ENCODE results near the gene P3H2. TPM values are rescaled to one million over a fixed set of nuclear protein-coding genes. Genes with fewer than 3 reads are reported as not detected.
A peak's percentile ranks its signal among the peaks of the same experiment; 100 is the strongest.

P3H2 gene
- total and polyA plus RNA-seq, 2 experiments from 2014 or later, result 4.7 to 14.9 TPM

- H3F3A ChIP-seq (ENCODE audit: insufficient read depth), result no peaks in the 10 kb centered on the region
- no peak overlapping the region for H3K27ac ChIP-seq
- 89 to 92% methylated on average over 4 of the region's 4 CpGs for WGBS, 2 experiments (ENCODE audit: low coverage in 1 of 2, low lambda C conversion rate in 2 of 2, missing lambda C conversion rate in 2 of 2)
- no peaks in the 10 kb centered on the region for H3K36me3 ChIP-seq (ENCODE audit: low read depth)
- no peak for DNase-seq
- H3K27me3 ChIP-seq (replicated peaks; ENCODE audit: insufficient read depth), result no peaks in the 10 kb centered on the region
- no peaks in the 10 kb centered on the region for H3K4me1 ChIP-seq (ENCODE audit: insufficient read depth)
- no peaks in the 10 kb centered on the region for H3K9me2 ChIP-seq (ENCODE audit: insufficient read depth)
- no peaks in the 10 kb centered on the region for H4K20me1 ChIP-seq (ENCODE audit: insufficient read depth)
- no peak overlapping the region for H3K4me2 ChIP-seq (ENCODE audit: unreplicated experiment)
- H3K79me2 ChIP-seq (ENCODE audit: insufficient read depth), result no peaks in the 10 kb centered on the region
- H2AFZ ChIP-seq, result no peak overlapping the region
- H3K4me3 ChIP-seq, result no peak overlapping the region
- in situ Hi-C loops (cut with MboI), result no loop called here
- H3K9me3 ChIP-seq (ENCODE audit: low read depth), result no peaks in the 10 kb centered on the region
- TF ChIP-seq EZH2phosphoT487 (IDR thresholded peaks at IDR 0.05; ENCODE audit: insufficient read depth, low read depth), result no peak
- TF ChIP-seq EZH2 (IDR thresholded peaks at IDR 0.05; ENCODE audit: insufficient read depth, poor library complexity, severe bottlenecking), result no peak
- no peak overlapping the region for H3K9ac ChIP-seq
Observed at GRCh38 chr3:189949580-189949979, 171.1 kb downstream of the P3H2 start.

GRCh38 chr3:189948724-189949045, 172.0 kb downstream of the P3H2 start:
- DNase-seq, result no peak
- Histone ChIP-seq H3F3A (ENCODE audit: insufficient read depth) (no peaks in the 10 kb centered on the region), H3K9me3 (ENCODE audit: low read depth) (no peaks in the 10 kb centered on the region), H3K4me2 (ENCODE audit: unreplicated experiment) (no peak overlapping the region), H3K27me3 (replicated peaks; ENCODE audit: insufficient read depth) (no peaks in the 10 kb centered on the region), H3K27ac (no peak overlapping the region), H3K9me2 (ENCODE audit: insufficient read depth) (no peaks in the 10 kb centered on the region), H3K79me2 (ENCODE audit: insufficient read depth) (no peaks in the 10 kb centered on the region), H3K9ac (no peak overlapping the region), H3K4me1 (ENCODE audit: insufficient read depth) (no peaks in the 10 kb centered on the region), H3K36me3 (ENCODE audit: low read depth) (no peaks in the 10 kb centered on the region), H3K4me3 (no peak overlapping the region), H4K20me1 (ENCODE audit: insufficient read depth) (no peaks in the 10 kb centered on the region), H2AFZ (no peak overlapping the region)
- TF ChIP-seq EZH2phosphoT487 (IDR thresholded peaks at IDR 0.05; ENCODE audit: insufficient read depth, low read depth) (no peak), EZH2 (IDR thresholded peaks at IDR 0.05; ENCODE audit: insufficient read depth, poor library complexity, severe bottlenecking) (no peak)
- in situ Hi-C loops (cut with MboI), result no loop called here

GRCh38 chr3:189947948-189948723, 172.6 kb downstream of the P3H2 start:
- Histone ChIP-seq H3F3A (ENCODE audit: insufficient read depth) (no peaks in the 10 kb centered on the region), H3K9ac (no peak overlapping the region), H3K27ac (no peak overlapping the region), H3K27me3 (replicated peaks; ENCODE audit: insufficient read depth) (no peaks in the 10 kb centered on the region), H3K4me1 (ENCODE audit: insufficient read depth) (no peaks in the 10 kb centered on the region), H3K9me3 (ENCODE audit: low read depth) (no peaks in the 10 kb centered on the region), H3K36me3 (ENCODE audit: low read depth) (no peaks in the 10 kb centered on the region), H2AFZ (no peak overlapping the region), H3K79me2 (ENCODE audit: insufficient read depth) (no peaks in the 10 kb centered on the region), H4K20me1 (ENCODE audit: insufficient read depth) (no peaks in the 10 kb centered on the region), H3K4me3 (no peak overlapping the region), H3K9me2 (ENCODE audit: insufficient read depth) (no peaks in the 10 kb centered on the region), H3K4me2 (ENCODE audit: unreplicated experiment) (no peak overlapping the region)
- in situ Hi-C loops (cut with MboI), result no loop called here
- DNase-seq, result peak; percentile 62
- TF ChIP-seq EZH2 (IDR thresholded peaks at IDR 0.05; ENCODE audit: insufficient read depth, poor library complexity, severe bottlenecking) (no peak), EZH2phosphoT487 (IDR thresholded peaks at IDR 0.05; ENCODE audit: insufficient read depth, low read depth) (no peak)
- WGBS, 2 experiments (ENCODE audit: low coverage in 1 of 2, low lambda C conversion rate in 2 of 2, missing lambda C conversion rate in 2 of 2), result 36 to 37% methylated on average over 6 of the region's 6 CpGs

- H4K20me1 ChIP-seq (ENCODE audit: insufficient read depth), result no peaks in the 10 kb centered on the region
- H3K9me3 ChIP-seq (ENCODE audit: low read depth), result no peaks in the 10 kb centered on the region
- H3K4me2 ChIP-seq (ENCODE audit: unreplicated experiment), result no peak overlapping the region
- peaks cover 1% of the 10 kb centered on the region; the same call in 1 of the 2 replicates for H3K4me1 ChIP-seq (ENCODE audit: insufficient read depth)
- H3K27me3 ChIP-seq (replicated peaks; ENCODE audit: insufficient read depth), result no peaks in the 10 kb centered on the region
- in situ Hi-C loops (cut with MboI), result no loop called here
- DNase-seq, result no peak
- H3F3A ChIP-seq (ENCODE audit: insufficient read depth), result no peaks in the 10 kb centered on the region
- no peak overlapping the region for H3K27ac ChIP-seq
- H3K9ac ChIP-seq, result no peak overlapping the region
- H3K79me2 ChIP-seq (ENCODE audit: insufficient read depth), result no peaks in the 10 kb centered on the region
- H2AFZ ChIP-seq, result no peak overlapping the region
- H3K4me3 ChIP-seq, result no peak overlapping the region
- no peaks in the 10 kb centered on the region for H3K36me3 ChIP-seq (ENCODE audit: low read depth)
- 81 to 86% methylated on average over 4 of the region's 4 CpGs for WGBS, 2 experiments (ENCODE audit: low coverage in 1 of 2, low lambda C conversion rate in 2 of 2, missing lambda C conversion rate in 2 of 2)
- H3K9me2 ChIP-seq (ENCODE audit: insufficient read depth), result no peaks in the 10 kb centered on the region
- TF ChIP-seq EZH2phosphoT487 (IDR thresholded peaks at IDR 0.05; ENCODE audit: insufficient read depth, low read depth), result no peak
- TF ChIP-seq EZH2 (IDR thresholded peaks at IDR 0.05; ENCODE audit: insufficient read depth, poor library complexity, severe bottlenecking), result no peak
Observed at GRCh38 chr3:189947068-189947467, 173.6 kb downstream of the P3H2 start.
